Fibroblast of skin of back (primary cell): ENCODE measurements around the gene CD58.
"Not testable (repeated sequence)": the region's sequence is repeated elsewhere in the genome, so short reads cannot be mapped to it uniquely, and the experiment has no call there.

ENCODE experiments used
- DNase-seq: peaks from one replicate; pipeline ENCODE4 v3.0.0-alpha.2; 2013

The CD58 gene

GRCh38 chr1:116569776-116570357, 959 bp downstream of the CD58 start:
- DNase-seq: no peak

GRCh38 chr1:116569381-116569670, 1.5 kb downstream of the CD58 start:
- no peak for DNase-seq

GRCh38 chr1:116568662-116569380, 2.0 kb downstream of the CD58 start:
- DNase-seq: no peak

DNA sequence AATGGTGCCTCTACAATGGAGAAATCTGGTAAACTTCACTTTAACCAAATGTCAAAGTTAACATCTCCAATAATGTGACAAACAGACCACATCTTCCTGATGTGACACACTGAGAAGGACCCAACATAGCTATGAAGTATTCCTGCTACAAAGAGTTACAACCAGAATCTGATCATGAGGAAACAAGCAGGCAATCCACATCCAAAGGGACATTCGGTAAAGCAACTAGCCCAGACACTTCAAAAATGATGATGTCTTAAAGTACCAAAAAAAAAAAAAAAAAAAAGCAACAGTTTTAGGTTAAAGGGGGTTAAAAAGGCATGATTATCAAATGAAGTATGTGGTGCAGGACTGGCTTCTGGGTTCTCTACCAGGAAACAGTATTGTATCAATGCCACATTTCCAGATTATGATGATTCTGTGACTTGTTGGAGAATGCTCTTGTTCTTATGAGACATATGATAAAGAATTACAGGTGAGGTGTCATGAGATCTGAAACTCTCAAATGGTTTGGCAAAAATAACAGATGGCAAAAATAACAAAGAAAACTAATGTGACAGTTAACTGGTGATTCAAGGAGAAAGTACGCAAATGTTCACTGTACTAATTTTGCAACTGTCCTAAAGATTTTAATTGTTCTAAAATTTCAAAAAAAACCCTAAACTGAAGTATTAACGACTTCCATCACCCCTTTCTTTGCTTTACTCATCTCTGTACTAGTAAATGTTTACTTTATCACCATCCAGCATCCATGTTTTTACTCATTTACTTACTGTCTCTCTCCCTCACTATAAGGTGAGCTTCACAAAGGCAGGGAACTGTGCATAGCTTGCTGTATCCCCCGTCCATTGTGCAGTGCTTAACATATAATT, 2.8 kb downstream of the CD58 start:
- no peak for DNase-seq

DNA sequence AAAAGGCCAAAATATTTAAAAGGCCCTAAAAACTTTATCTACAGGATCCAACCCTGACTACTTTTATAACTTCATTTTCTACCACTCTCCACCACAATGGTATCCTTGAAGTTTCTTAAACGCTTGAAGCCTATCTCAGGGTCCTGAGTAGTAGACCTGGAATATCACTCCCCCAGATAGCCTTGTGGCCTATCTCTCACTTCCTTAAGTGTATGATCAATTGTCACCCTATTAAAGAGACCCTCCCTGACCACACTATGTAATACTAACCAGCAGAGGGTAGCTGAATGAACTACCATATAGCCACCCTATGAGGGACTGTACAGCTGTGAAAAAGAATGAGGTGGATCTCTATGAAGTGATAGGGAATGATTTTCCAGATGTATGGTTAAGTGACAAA, 5.6 kb downstream of the CD58 start:
- no peak for DNase-seq

DNA sequence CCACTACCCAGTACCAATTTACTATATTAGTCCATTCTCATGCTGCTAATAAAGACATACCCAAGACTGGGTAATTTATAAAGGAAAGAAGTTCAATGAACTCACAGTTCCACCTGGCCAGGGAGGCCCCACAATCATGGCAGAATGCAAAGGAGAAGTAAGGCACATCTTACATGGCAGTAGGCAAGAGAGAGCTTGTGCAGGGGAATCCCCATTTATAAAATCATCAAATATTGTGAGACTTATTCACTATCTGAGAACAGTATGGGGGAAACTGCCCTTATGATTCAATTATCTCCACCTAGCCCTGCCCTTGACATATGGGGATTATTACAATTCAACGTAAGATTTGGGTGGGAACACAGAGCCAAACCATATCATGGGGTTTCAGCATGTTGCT, 6.4 kb downstream of the CD58 start:
- DNase-seq: no peak

DNA sequence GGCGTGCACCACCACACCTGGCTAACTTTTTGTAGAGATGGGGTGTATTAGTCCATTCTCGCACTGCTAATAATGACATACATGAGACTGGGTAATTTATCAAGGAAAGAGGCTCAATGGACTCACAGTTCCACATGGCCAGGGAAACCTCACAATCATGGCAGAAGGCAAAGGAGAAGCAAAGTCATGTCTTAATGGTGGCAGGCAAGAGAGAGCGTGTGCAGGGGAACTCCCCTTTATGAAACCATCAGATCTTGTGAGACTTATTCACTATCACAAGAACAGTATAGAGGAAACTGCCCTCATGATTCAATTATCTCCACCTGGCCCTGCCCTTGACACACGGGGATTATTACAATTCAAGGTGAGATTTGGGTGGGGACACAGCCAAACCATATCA, 8.4 kb downstream of the CD58 start:
- not testable (repeated sequence) for DNase-seq

GRCh38 chr1:116561563-116561962, 9.3 kb downstream of the CD58 start:
- DNase-seq: no peak

- no peak for DNase-seq
Observed at GRCh38 chr1:116560704-116561490, 9.9 kb downstream of the CD58 start.

- no peak for DNase-seq
Observed at GRCh38 chr1:116559304-116559761, 11.5 kb downstream of the CD58 start.

DNA sequence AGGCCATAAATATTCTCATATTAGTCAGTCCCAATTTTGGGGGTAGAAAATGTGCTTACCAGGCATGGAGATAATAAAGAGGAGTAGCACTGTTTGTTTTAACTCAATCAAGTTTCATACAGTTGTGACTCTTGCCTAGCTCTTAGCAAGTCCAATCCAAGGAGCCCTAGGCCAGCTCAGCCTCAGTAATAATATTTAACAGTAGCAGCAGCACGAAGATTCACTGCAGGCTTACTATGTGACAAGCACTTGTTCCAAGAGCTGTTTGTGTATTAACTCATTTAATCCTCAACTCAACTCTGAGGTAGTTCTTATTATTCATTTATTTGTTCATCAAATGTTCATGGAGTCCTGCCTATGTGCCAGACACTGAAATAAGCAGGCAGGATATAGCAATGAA, 12.3 kb downstream of the CD58 start:
- no peak for DNase-seq

DNA sequence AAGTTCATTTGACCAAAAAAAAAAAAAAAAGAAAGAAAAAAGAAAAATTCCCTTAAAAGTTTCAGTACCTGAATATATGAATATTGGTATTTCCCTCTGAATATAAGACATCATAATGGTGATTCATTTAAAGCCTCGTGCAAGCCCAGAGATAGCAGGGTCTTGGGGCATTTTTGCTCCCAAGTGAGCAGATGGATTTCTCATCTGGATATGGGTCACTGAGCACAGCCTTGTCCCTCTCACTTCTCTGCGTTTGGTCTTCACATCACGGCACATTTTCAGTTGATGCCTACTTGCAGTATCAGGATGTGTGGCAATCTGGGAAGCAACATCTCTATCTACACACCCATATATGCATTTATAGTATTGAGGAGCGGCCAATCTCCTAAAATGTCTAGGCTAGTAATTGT, 12.7 kb downstream of the CD58 start:
- DNase-seq: no peak

GRCh38 chr1:116557323-116557878, 13.4 kb downstream of the CD58 start:
- no peak for DNase-seq

GRCh38 chr1:116556289-116557006, 14.4 kb downstream of the CD58 start:
- DNase-seq: peak; percentile 70

DNA sequence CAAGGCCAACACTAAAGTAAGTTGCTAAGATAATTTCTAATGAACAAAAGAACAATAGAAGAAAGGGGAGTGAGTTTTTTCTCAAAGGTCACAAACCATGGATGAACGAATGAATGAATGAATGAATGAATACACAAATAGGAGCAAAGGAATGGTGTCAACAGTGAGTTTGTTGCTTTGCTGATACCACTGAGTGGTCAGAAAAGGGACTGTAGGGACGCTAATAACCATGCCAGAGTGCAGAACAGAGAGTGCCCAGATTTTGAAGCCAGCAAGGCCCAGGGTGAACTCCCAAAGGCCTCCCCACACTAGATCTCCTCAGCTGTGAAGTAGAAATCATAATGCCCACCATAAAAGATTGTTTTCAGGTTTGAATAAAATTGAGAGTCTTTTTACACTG, 15.9 kb downstream of the CD58 start:
- DNase-seq: no peak

GRCh38 chr1:116553386-116554115, 17.3 kb downstream of the CD58 start:
- DNase-seq: no peak

GRCh38 chr1:116546354-116546977, 24.4 kb downstream of the CD58 start:
- DNase-seq: no peak

DNA sequence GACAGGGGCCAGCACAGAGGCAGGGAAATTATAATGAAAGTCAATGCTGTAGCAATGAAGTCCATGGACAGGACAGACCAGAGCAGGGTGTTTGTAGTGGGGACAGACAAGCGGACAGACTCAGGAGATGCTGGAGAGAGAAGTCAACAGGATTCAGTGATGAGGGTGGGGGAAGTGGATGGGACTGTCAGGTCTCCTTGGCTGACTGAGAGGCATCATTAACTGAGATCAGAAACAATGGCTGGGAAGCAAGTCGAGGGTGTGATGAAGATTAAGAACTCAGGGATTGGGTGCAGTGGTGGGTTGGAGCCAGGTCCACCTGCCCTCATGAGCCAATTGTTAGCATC, 25.5 kb downstream of the CD58 start:
- DNase-seq: no peak

DNA sequence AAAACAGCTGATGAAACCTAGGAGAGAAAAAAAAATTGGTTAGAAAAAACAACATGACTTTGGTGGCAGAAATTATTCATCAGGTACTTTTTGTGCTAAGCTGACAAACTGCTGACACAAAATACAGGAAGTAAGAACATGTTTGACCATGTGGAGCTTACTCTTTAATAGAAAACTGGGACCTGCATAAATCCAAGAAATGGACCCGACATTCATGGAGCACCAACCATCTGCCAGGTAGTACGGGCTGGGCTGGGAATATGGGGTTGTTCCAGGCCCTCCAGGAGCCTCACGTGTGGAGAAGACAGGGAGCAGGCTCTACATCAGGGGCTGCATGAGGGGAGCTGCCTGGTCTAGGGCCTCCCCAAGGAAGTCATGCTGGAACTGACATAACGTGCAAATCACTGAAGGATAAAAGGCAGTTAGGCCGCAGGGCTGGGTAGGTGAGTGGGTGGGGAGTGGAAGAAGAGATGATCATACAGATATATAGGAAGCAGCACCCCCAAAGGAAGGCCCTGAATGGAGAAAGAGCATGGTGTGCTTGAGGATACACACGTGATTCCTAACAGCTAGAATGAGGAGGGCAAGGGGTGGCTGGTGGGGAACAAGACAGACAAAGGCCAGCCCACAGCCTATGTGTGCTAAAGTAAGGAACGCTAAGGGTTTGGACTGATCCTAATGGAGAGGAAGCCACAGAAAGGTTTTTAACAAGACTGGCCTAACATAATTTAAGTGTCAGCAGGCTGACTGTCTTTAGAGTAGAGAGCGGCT, 26.1 kb downstream of the CD58 start:
- no peak for DNase-seq

DNA sequence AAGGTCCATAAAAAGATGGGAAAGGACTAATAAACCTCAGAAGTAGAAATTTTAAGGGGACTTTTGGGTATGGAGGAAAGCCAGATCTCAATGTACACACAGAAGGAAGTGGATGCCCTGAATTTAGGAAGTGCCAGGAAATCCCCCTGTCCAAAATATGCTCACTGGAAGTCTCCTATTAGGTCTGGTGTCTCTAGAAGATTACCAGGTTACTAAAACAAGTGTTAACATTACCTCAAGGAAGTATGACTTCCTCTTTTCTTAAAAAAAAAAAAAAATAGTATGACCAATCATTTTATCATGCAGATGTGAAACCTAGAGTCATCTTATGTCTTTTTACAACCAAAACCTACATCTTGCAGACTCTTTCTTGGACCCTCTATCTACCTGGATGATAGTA, 30.7 kb downstream of the CD58 start:
- no peak for DNase-seq
